Endothelial cell of umbilical vein (primary cell): ENCODE measurements around the gene COL15A1. TPM values are rescaled to one million over a fixed set of nuclear protein-coding genes. Genes with fewer than 3 reads are reported as not detected.

ENCODE experiments used
- BruUV-seq: library from RNA; stranded (reverse); fragments of 400-500 nt; replicated peaks from 2 replicates; lab custom pipeline; 2021; lab: Mats Ljungman, UMichigan
- CTCF ChIA-PET: fragments of 300-600, 350-600 bp; sonication (Branson Sonifier 250); formaldehyde crosslinking; loops from one replicate; lab custom pipeline; 2021; ENCODE audit warnings: antibody characterized with exemption, inconsistent platforms; lab: Charles Lee
- POLR2A ChIA-PET: fragments of 300-600, 350-600 bp; sonication (Branson Sonifier 250); formaldehyde crosslinking; loops from one replicate; lab custom pipeline; 2021; ENCODE audit warnings: antibody characterized with exemption, inconsistent platforms; lab: Charles Lee
- DNase-seq: peaks from one replicate; pipeline ENCODE4 v3.0.0-alpha.2; 2011; ENCODE audit warnings: low read depth, low spot score
- FAIRE-seq: peaks from 2 replicates; lab custom pipeline; 2011; peaks lifted over from hg19 to GRCh38; lab: Jason Lieb, UNC
- H2AFZ ChIP-seq: 2 replicates; pipeline ENCODE4 v1.6.0; 2012; ENCODE audit warnings: low read depth, low read length, control low read depth, inconsistent platforms
- H3K27ac ChIP-seq: 2 replicates; pipeline ENCODE4 v1.5.1; 2011; ENCODE audit warnings: low read depth, mild to moderate bottlenecking, control low read depth, low read length, moderate library complexity; ENCODE audit not compliant: insufficient read depth
- H3K27me3 ChIP-seq, 2 experiments: 2 replicates each; pipeline versions ENCODE4 v1.6.0 to v1.6.1; 2011; ENCODE audit warnings: low read length in 2 of 2, mixed read lengths in 1 of 2; ENCODE audit not compliant: control insufficient read depth in 2 of 2, insufficient read depth in 2 of 2
- H3K36me3 ChIP-seq, 2 experiments: 2 replicates in 1 of 2; 3 replicates in 1 of 2; pipeline ENCODE4 v1.5.1; 2011; ENCODE audit warnings: low read length in 2 of 2, mild to moderate bottlenecking in 1 of 2, moderate library complexity in 1 of 2; ENCODE audit not compliant: control insufficient read depth in 2 of 2, insufficient read depth in 2 of 2; ENCODE audit errors: extremely low read depth in 1 of 2
- H3K4me1 ChIP-seq: 3 replicates; pipeline ENCODE4 v1.5.1; 2011; ENCODE audit warnings: mild to moderate bottlenecking, low read length; ENCODE audit not compliant: control insufficient read depth, insufficient read depth; ENCODE audit errors: extremely low read depth
- H3K4me2 ChIP-seq: 2 replicates; pipeline ENCODE4 v1.6.1; 2011; ENCODE audit warnings: low read length, control low read depth, mixed read lengths; ENCODE audit not compliant: insufficient read depth
- H3K4me3 ChIP-seq, 3 experiments: fragments of 200-600 bp in 1 of 3; sonication (generic), shearing (Covaris generic) in 1 of 3; replicated peaks in 1 of 3; 2 replicates each; pipeline ENCODE4 v1.5.1; 2011 to 2016; ENCODE audit warnings: control low read depth in 3 of 3, low read length in 3 of 3, mild to moderate bottlenecking in 2 of 3, inconsistent platforms in 1 of 3, low read depth in 1 of 3, moderate library complexity in 1 of 3; ENCODE audit not compliant: insufficient read depth in 1 of 3
- H3K79me2 ChIP-seq: 2 replicates; pipeline ENCODE4 v1.6.0; 2012; ENCODE audit warnings: low read length, inconsistent platforms; ENCODE audit not compliant: control insufficient read depth, insufficient read depth
- H3K9ac ChIP-seq: replicated peaks from 2 replicates; pipeline ENCODE3; 2011; ENCODE audit warnings: low read length, control low read depth; ENCODE audit not compliant: insufficient read depth; ENCODE audit errors: extremely low read depth
- H3K9me1 ChIP-seq: replicated peaks from 3 replicates; pipeline ENCODE4 v1.6.0; 2011; ENCODE audit warnings: mild to moderate bottlenecking, low read length; ENCODE audit not compliant: control insufficient read depth, insufficient read depth; ENCODE audit errors: extremely low read depth
- H3K9me3 ChIP-seq: replicated peaks from 2 replicates; pipeline ENCODE4 v1.5.1; 2012; ENCODE audit warnings: low read length, inconsistent platforms; ENCODE audit not compliant: control insufficient read depth, insufficient read depth
- H4K20me1 ChIP-seq: replicated peaks from 2 replicates; pipeline ENCODE3; 2011; ENCODE audit warnings: mild to moderate bottlenecking, low read length; ENCODE audit not compliant: control insufficient read depth, insufficient read depth; ENCODE audit errors: extremely low read depth
- CTCF ChIP-seq, 2 donors: IDR thresholded peaks; 1 replicate in 1 of 2; 2 replicates in 1 of 2; pipeline ENCODE4 v1.5.1; 2011; ENCODE audit warnings: low read length in 2 of 2, mild to moderate bottlenecking in 2 of 2, moderate library complexity in 2 of 2, control low read depth in 1 of 2, inconsistent platforms in 1 of 2, low read depth in 1 of 2; ENCODE audit not compliant: insufficient read depth in 1 of 2; ENCODE audit errors: extremely low read depth in 1 of 2
- EZH2 ChIP-seq: IDR thresholded peaks from 2 replicates; pipeline ENCODE4 v1.6.1; 2012; ENCODE audit warnings: borderline replicate concordance, low read depth, mild to moderate bottlenecking, moderate library complexity, low read length, inconsistent platforms; ENCODE audit not compliant: severe bottlenecking
- FOS ChIP-seq: IDR thresholded peaks from 2 replicates; pipeline ENCODE4 v1.6.1; 2011; ENCODE audit warnings: mild to moderate bottlenecking, low read length, moderate library complexity, borderline replicate concordance; ENCODE audit not compliant: insufficient read depth
- GATA2 ChIP-seq: IDR thresholded peaks from 2 replicates; pipeline ENCODE4 v1.7.0; 2011; ENCODE audit warnings: low read depth, mild to moderate bottlenecking, moderate library complexity, mixed read lengths, low read length; ENCODE audit not compliant: insufficient read length, insufficient read depth
- JUN ChIP-seq: IDR thresholded peaks from 2 replicates; pipeline ENCODE4 v1.6.1; 2011; ENCODE audit warnings: borderline replicate concordance, low read depth; ENCODE audit not compliant: insufficient read length, insufficient read depth
- MAX ChIP-seq: IDR thresholded peaks from 2 replicates; pipeline ENCODE4 v1.6.1; 2011; ENCODE audit not compliant: insufficient read depth, insufficient read length
- MYC ChIP-seq: IDR thresholded peaks from one replicate; pipeline ENCODE4 v1.6.1; 2011; ENCODE audit warnings: mild to moderate bottlenecking, low read depth, low read length
- POLR2A ChIP-seq: IDR thresholded peaks from 2 replicates; pipeline ENCODE4 v1.6.1; 2012; ENCODE audit warnings: low read depth, mild to moderate bottlenecking, control low read depth, low read length
- POLR2AphosphoS5 ChIP-seq: IDR thresholded peaks from 2 replicates; pipeline ENCODE4 v1.6.1; 2012; ENCODE audit warnings: low read depth, mild to moderate bottlenecking, control low read depth, low read length, moderate library complexity; ENCODE audit not compliant: insufficient read depth
- dilution Hi-C: fragments of 300-500 bp; cut with MboI; formaldehyde crosslinking; loops from one replicate; pipeline ENCODE4 v1.15.0; 2019; ENCODE audit warnings: low sequenced_read_pairs; ENCODE audit not compliant: extremely low pct_ligation_motif_present
- intact Hi-C: fragments of 100-400 bp; cut with micrococcal nuclease; formaldehyde crosslinking; loops from one replicate; pipeline ENCODE4 v1.10.0; 2022
- polyA plus RNA-seq, 4 experiments: library from polyadenylated mRNA; depleted of rRNA in 3 of 4; stranded (reverse) in 3 of 4; unstranded in 1 of 4; fragments of >200 nt; gene quantifications; 2 replicates each; pipeline versions ENCODE4 v1.2.1 to v1.2.3, GENCODE V29; 2011 to 2012; ENCODE audit warnings: missing spikeins in 1 of 4
- total RNA-seq: library from RNA; stranded (reverse); gene quantifications from 2 replicates; pipeline ENCODE4 v1.2.3, GENCODE V29; 2021

COL15A1 gene
- total and polyA plus RNA-seq, 2 donors (not counting 3 experiments of a cell fraction or from before 2014, with no cell fraction given), result not detected

GRCh38 chr9:98990181-98990870 lies 46.6 kb downstream of the COL15A1 start:
- Histone ChIP-seq H3K27me3 (peaks cover 0 to 4% of the 10 kb centered on the region in 2 experiments), H3K9me3 (no peaks in the 10 kb centered on the region), H3K36me3 (no peaks in the 10 kb centered on the region), H3K79me2 (no peaks in the 10 kb centered on the region), H4K20me1 (no peaks in the 10 kb centered on the region), H3K4me3 (no peak overlapping the region), H3K4me1 (no peaks in the 10 kb centered on the region), H3K9me1 (no peaks in the 10 kb centered on the region), H3K4me2 (no peak overlapping the region), H3K9ac (no peak overlapping the region), H2AFZ (no peak overlapping the region), H3K27ac (no peak overlapping the region)
- ChIA-PET POLR2A (no interaction called here), CTCF (no interaction called here)
- intact Hi-C loops (no loop called here), dilution Hi-C loops (no loop called here)
- no TSS peak for BruUV-seq
- DNase-seq (no peak), FAIRE-seq (no peak)
- TF ChIP-seq GATA2, result no peak
- no peak for TF ChIP-seq CTCF (IDR thresholded peaks at IDR 0.05; ENCODE audit: extremely low read depth in 1 of 2, insufficient read depth in 1 of 2, low read depth in 1 of 2, low read length in 2 of 2)

- no TSS peak for BruUV-seq
- no peak for TF ChIP-seq JUN
- no peak for TF ChIP-seq POLR2A
- TF ChIP-seq POLR2AphosphoS5, result no peak
- TF ChIP-seq CTCF (IDR thresholded peaks at IDR 0.05; ENCODE audit: extremely low read depth in 1 of 2, insufficient read depth in 1 of 2, low read depth in 1 of 2, low read length in 2 of 2), result no peak
- no peak for TF ChIP-seq MAX
- no peak for TF ChIP-seq GATA2
- no peak for TF ChIP-seq FOS
- TF ChIP-seq EZH2, result no peak
- no peak for TF ChIP-seq MYC
- Histone ChIP-seq H3K36me3 (no peaks in the 10 kb centered on the region), H2AFZ (no peak overlapping the region), H3K27me3 (peaks cover 0 to 10% of the 10 kb centered on the region in 2 experiments), H4K20me1 (no peaks in the 10 kb centered on the region), H3K9me3 (no peaks in the 10 kb centered on the region), H3K9me1 (no peaks in the 10 kb centered on the region), H3K27ac (no peak overlapping the region), H3K9ac (no peak overlapping the region), H3K4me3 (no peak overlapping the region), H3K79me2 (no peaks in the 10 kb centered on the region), H3K4me1 (no peaks in the 10 kb centered on the region), H3K4me2 (no peak overlapping the region)
- intact Hi-C loops (no loop called here), dilution Hi-C loops (no loop called here)
- ChIA-PET POLR2A (no interaction called here), CTCF (interaction anchor here (1.2 kb wide), 1 partner anchor 7 kb away, joined by 3 read pairs; no protein-coding TSS in a partner anchor)
- FAIRE-seq (no peak), DNase-seq (no peak)
Observed at GRCh38 chr9:98992107-98992884, 48.6 kb downstream of the COL15A1 start.
